WI38 (cell line): Measurements from ENCODE around the gene MRAP2.

Experiments used
- H3K4me3 ChIP-seq: 2 replicates; pipeline ENCODE4 v1.5.1; 2011; ENCODE audit warnings: low read depth, mild to moderate bottlenecking, control low read depth, low read length
- TF ChIP-seq, protein P1 (sequence below): IDR thresholded peaks from 2 replicates; pipeline ENCODE4 v1.5.1; 2012; ENCODE audit warnings: low read depth, mild to moderate bottlenecking, control low read depth, low read length

MRAP2 gene

DNA sequence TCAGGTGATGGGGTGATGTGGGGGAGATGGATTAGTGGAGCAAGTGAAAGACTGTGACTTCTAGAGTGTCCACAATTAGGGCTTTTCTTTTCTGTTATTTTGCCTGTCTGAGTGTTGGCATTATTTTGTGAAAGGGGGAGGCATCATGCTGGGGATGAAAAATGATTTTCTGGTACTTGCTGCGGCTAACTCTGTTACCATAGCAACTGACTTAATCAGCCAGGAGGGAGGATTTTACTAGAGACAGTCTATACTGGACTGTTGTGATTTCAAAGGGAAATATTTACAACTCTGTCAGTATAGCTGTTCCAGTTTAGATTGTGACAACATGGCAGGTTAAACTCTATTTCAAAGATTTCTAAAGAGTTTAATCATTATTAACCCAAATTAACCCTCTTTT, 30.4 kb upstream of the MRAP2 start:
- TF ChIP-seq, protein P1, sequence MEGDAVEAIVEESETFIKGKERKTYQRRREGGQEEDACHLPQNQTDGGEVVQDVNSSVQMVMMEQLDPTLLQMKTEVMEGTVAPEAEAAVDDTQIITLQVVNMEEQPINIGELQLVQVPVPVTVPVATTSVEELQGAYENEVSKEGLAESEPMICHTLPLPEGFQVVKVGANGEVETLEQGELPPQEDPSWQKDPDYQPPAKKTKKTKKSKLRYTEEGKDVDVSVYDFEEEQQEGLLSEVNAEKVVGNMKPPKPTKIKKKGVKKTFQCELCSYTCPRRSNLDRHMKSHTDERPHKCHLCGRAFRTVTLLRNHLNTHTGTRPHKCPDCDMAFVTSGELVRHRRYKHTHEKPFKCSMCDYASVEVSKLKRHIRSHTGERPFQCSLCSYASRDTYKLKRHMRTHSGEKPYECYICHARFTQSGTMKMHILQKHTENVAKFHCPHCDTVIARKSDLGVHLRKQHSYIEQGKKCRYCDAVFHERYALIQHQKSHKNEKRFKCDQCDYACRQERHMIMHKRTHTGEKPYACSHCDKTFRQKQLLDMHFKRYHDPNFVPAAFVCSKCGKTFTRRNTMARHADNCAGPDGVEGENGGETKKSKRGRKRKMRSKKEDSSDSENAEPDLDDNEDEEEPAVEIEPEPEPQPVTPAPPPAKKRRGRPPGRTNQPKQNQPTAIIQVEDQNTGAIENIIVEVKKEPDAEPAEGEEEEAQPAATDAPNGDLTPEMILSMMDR, result no peak

GRCh38 chr6:84003654-84004053, 29.9 kb upstream of the MRAP2 start:
- TF ChIP-seq, protein P1, result no peak
- H3K4me3 ChIP-seq, result no peak overlapping the region

More for the DNA sequence above, 30.4 kb upstream of the MRAP2 start:
- no peak overlapping the region for H3K4me3 ChIP-seq

DNA sequence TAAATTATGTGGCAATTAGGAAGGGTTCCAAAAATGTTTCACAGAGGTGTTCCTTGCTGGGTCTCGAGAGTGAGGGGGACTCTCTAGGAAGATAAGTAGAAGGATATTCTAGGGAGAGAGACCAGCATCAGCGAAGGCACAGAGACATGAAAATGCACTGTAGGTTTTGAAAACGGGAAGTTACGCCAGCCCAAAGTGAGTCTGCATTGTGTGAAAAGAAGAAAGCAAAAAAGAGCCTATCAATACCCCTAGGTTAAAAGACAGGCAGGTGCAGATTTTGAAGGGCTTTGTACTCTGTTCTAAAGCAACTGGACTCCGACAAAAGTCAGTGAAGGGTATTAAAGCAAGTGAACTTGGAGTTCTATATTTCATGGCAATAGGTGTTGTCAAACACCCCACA, 25.7 kb upstream of the MRAP2 start:
- no peak overlapping the region for H3K4me3 ChIP-seq
- TF ChIP-seq, protein P1, result no peak

DNA sequence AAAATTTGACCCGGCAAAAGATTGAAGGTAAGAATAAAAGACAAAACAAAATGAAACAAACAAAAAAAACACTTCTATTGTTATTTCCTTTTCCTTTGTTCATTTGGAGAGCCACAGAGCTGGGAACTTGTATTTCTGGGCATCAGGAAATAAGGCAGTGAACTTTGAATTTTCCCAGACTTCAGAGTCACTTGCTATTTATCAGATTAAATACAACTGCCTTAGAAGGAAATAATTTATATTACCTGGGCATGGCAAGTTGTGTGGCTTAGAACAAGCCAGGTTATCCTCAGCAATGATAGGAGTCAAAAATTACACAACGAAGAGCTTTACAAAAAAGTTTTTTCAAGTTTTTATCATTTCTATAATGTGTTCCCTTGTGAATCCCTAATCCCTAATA, 20.2 kb upstream of the MRAP2 start:
- TF ChIP-seq, protein P1, result no peak

GRCh38 chr6:84013931-84014330, 19.6 kb upstream of the MRAP2 start:
- TF ChIP-seq, protein P1, result no peak
- no peak overlapping the region for H3K4me3 ChIP-seq

More for the DNA sequence above, 20.2 kb upstream of the MRAP2 start:
- H3K4me3 ChIP-seq, result no peak overlapping the region

DNA sequence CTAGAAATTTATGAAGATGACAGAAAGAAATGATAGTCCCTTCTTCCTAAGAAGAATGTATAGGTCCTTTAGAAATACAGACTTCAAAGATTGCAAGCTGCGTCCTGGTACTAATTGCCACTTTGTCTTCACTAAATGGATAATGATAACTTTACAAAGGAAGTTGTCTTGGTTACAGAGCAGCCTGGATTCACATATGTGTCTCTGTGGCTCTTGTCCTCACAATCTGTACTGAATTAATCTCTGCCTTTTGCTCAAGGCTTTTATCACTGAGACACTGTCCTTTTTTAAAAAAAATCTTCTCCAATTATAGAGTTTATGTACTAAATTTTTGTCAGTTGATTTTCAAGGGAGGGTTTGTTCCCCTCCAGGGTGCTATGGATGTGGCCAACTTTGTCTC, 17.5 kb upstream of the MRAP2 start:
- H3K4me3 ChIP-seq, result no peak overlapping the region
- TF ChIP-seq, protein P1, result no peak

DNA sequence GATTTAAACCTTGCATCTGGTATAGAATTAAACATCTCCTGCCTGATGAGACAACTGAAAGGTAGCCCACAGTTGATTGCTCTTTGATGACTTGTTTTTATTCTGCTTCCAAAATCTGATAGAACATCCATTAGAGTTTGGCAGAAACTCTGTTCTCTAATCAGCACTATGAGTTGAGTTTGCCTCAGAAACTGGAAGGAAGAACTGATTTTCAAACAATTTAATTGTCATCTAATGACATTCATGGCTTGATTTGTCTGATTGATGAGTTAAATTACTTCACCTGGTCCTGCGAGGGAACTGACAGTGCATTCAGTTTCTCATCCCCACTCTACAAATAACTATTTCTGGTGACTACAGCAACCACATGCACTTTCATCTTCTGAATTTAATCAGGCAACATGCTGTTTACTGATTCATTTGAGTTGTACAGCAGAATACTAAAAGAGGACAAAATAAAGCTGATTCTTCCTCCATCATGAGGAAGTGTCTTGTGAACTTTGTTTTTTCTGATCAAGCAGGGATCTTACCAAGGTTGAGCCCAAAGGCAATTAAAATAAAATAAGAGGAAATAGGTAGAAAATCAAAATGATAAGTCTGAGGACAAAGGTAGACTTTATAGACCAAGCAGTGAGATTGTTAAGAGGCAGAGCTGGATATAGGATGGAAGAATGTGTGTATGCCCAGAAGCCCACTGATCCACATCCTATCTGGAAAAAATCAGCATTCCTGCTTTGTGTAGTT, 15.7 kb upstream of the MRAP2 start:
- H3K4me3 ChIP-seq, result no peak overlapping the region
- TF ChIP-seq, protein P1, result no peak
